Measurements from ENCODE around the gene STMN1. TPM values are rescaled to one million over a fixed set of nuclear protein-coding genes. Genes with fewer than 3 reads are reported as not detected.

The STMN1 gene
- 664 TPM for total RNA-seq

DNA sequence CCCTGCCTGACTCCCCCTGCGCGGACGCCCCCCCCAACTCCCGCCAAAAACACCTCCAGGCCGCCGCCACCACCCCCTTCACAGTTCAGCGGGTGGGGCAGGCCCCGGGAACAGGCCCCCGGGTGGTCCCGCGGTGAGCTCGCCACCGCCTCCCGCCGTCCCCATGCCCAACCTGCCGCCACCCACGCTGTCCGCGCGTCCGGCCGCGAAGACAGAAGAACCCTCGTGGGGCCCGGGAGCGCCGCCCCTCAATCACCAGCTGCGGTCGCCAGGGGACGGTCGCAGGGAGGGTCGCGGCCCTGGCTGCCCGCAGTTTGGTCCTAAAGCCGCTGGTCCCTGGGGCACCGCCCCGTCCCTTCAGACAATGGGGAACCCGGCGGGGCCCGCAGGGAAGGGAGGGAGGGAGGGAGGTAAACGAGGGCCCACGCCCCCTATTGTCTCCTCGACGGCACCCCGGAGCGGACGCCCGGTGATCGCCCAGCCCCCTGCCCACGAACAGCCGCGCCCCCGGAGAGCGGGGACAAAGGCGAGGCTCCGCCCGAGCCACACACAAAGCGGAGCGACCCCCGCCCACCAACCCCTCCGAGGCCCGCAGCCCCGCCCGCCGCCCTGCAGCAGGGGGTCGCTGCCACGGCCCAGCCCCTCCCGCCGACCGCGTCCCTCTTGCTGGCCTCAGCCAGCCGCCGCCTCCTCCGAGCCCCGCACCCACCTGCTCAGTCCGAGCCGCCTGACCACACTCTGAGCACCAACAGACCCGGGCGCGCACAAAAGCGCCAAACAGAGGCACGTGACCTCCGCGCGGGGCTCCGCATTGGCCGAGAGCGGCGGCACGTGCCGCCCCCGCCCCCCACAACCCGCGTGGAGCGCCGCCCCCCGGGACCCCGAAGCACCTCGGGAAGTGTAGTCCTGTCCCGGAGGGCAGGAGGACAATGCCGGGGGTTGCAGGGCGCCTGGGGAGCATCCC, at the start of gene STMN1:
Gene STMN1 (minus strand): TSS at position 740 of the 964 bp plus-strand sequence. CDS start 1,743 bp downstream, outside the sequence.

DNA sequence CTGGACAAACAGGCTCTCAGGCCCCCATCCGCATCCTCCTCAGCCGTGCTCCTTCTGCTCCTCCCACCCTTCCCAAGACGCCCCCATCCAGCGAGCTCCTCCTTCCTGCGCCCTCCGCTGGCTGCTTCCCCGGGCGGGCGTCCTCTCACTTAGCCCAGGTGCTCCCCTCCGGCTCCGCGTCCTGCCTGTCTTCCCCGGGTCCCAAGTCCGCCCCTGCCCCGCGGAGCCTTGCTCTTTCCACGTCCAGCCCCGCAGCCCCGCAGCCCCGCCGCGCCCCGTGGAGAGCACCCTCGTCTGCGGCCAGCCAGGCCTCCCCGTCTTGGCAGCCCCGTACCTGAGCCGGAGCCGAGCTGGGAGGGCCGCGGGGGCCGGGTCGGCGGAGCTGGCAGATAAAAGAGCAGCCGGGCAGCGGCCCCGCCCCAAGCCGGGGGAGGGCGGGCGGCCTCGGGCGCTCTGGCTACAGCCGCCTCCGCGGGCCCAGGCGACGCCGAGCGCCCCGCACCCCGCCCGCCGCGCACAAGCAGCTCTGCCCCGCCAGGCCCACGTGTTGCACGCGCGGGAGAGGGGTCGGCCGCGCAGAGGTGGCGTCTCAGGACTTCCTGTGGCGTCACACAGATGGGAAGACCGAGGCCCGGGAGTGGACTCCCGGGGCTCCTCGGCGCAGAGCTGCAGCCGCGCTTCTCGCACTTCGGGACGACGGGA, 30.9 kb downstream of the STMN1 start, which contains the start of gene PAQR7:
Gene PAQR7 (minus strand): TSS at position 555 of the 702 bp plus-strand sequence. CDS start 11,869 bp downstream, outside the sequence.

DNA sequence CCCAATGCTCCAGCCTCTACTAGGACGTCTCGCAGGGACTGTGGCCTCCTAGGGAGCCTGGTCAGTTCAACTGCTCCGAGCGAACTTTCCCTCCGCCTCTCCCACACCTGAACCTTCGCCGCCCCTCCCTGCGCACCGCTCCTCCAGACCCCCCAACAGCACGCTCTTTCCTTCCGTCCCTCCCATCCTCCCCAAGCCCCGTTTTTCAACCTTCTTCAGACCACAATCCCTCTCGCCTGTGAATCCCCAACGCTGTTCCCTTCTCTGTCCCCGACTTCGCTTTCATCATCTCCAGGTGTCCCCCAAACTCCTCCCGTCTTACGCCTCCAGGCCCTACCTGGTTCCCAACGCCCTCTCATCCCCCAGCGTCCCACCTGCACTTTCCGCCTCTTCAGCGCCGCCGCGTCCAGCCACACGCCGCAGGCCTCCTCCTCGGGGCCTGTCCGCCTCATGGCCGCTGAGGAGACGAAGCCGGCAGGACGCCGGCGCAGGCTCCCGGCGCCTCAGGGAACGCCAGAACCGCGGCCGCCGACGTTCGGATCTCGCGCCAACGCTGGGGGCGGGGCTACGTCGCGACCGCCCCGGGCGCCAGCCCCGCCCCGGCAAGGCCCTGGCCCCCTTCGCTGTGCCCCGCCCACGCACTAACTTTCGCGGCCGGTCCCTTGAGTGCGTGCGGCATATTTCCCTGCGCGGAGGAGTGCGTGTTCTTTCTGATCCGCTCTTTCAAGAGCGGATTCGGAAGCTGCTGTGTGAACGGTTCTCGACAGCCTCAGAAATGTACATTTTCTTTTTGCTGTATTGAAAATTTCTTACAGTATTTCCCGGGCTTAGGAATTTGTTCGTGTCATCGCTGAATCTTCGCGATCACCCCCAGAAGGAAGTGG, 47.1 kb downstream of the STMN1 start, which contains the start of gene AUNIP:
Gene AUNIP (minus strand): TSS at position 552 of the 884 bp plus-strand sequence. CDS start 100 bp downstream, at position 452.

Small RNAs within 50 kb of the gene (small RNA-seq; reads per million reads assigned to genes)
- gene AL033528.1 (not detected), gene RF00019 (not detected), gene SNRPFP2 (not detected)

Other genes with a start within 250 kb of the STMN1 start
- gene SELENON, start 106.2 kb downstream of the STMN1 start, total RNA-seq = 15.9 TPM
- 54.4 TPM for gene MTFR1L, start 86.5 kb downstream of the STMN1 start, total RNA-seq
- gene AUNIP, start 47.0 kb downstream of the STMN1 start, total RNA-seq = 2.3 TPM
- gene PAQR7, start 30.7 kb downstream of the STMN1 start, total RNA-seq = 13.8 TPM
- gene PAFAH2, start 91.6 kb upstream of the STMN1 start, total RNA-seq = 6.0 TPM
- gene EXTL1, start 115.4 kb upstream of the STMN1 start, total RNA-seq = 2.5 TPM
- not detected for gene SLC30A2, start 139.7 kb upstream of the STMN1 start, total RNA-seq
- not detected for gene TRIM63, start 161.2 kb upstream of the STMN1 start, total RNA-seq
- gene PDIK1L, start 205.4 kb upstream of the STMN1 start, total RNA-seq = 59.1 TPM